ENCODE results near the gene PERM1.
"Not testable (repeated sequence)": the region's sequence is repeated elsewhere in the genome, so short reads cannot be mapped to it uniquely, and the experiment has no call there.

Gene PERM1

GRCh38 chr1:981955-982558 lies at the start of gene PERM1:
Gene PERM1 (minus strand): TSS chr1:982093. CDS start chr1:981029, 1,064 bp downstream.
- no peak for DNase-seq (ENCODE audit: low read depth)

GRCh38 chr1:1030867-1031658 lies 49.2 kb upstream of the PERM1 start:
- DNase-seq (ENCODE audit: low read depth): not testable (repeated sequence)

GRCh38 chr1:1027791-1028190 lies 45.9 kb upstream of the PERM1 start:
- DNase-seq (ENCODE audit: low read depth): no peak

GRCh38 chr1:1026599-1027413 lies 44.9 kb upstream of the PERM1 start:
- DNase-seq (ENCODE audit: low read depth): no peak

- DNase-seq (ENCODE audit: low read depth): no peak
Observed at GRCh38 chr1:1025730-1026129, 43.8 kb upstream of the PERM1 start.

- no peak for DNase-seq (ENCODE audit: low read depth)
Observed at GRCh38 chr1:1024771-1025699, 43.1 kb upstream of the PERM1 start.

GRCh38 chr1:1024149-1024770 lies 42.4 kb upstream of the PERM1 start:
- no peak for DNase-seq (ENCODE audit: low read depth)

- no peak for DNase-seq (ENCODE audit: low read depth)
Observed at GRCh38 chr1:1023700-1024099, 41.8 kb upstream of the PERM1 start.

GRCh38 chr1:1022302-1023009 lies 40.6 kb upstream of the PERM1 start:
- no peak for DNase-seq (ENCODE audit: low read depth)

GRCh38 chr1:1021920-1022259 lies 40.0 kb upstream of the PERM1 start:
- DNase-seq (ENCODE audit: low read depth): no peak

- no peak for DNase-seq (ENCODE audit: low read depth)
Observed at GRCh38 chr1:1021010-1021919, 39.4 kb upstream of the PERM1 start.

- DNase-seq (ENCODE audit: low read depth): no peak
Observed at GRCh38 chr1:1020415-1021009, 38.6 kb upstream of the PERM1 start.

- no peak for DNase-seq (ENCODE audit: low read depth)
Observed at GRCh38 chr1:1020000-1020404, 38.1 kb upstream of the PERM1 start, which contains the start of gene AGRN. Gene AGRN (plus strand): TSS chr1:1020120. CDS start chr1:1020173, 53 bp downstream.

- no peak for DNase-seq (ENCODE audit: low read depth)
Observed at GRCh38 chr1:1019122-1019999, 37.5 kb upstream of the PERM1 start.

- DNase-seq (ENCODE audit: low read depth): not testable (repeated sequence)
Observed at GRCh38 chr1:1018321-1018685, 36.4 kb upstream of the PERM1 start.

GRCh38 chr1:1017397-1018320 lies 35.8 kb upstream of the PERM1 start:
- not testable (repeated sequence) for DNase-seq (ENCODE audit: low read depth)

All from CMK (cell line).